GM12864 (cell line): ENCODE results near the gene RNF152.

Experiments used
- DNase-seq: peaks from one replicate; pipeline ENCODE4 v3.0.0-alpha.2; 2011; ENCODE audit warnings: low read depth
- H3K4me3 ChIP-seq: 2 replicates; pipeline ENCODE4 v1.5.1; 2011; ENCODE audit warnings: mild to moderate bottlenecking, low read depth, low read length, control low read depth
- TF ChIP-seq, protein P1 (sequence below): IDR thresholded peaks from 2 replicates; pipeline ENCODE4 v1.5.1; 2011; ENCODE audit warnings: low read depth, mild to moderate bottlenecking, moderate library complexity, low read length, control low read depth, inconsistent platforms; ENCODE audit errors: missing control alignments

The RNF152 gene, protein sequence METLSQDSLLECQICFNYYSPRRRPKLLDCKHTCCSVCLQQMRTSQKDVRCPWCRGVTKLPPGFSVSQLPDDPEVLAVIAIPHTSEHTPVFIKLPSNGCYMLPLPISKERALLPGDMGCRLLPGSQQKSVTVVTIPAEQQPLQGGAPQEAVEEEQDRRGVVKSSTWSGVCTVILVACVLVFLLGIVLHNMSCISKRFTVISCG

DNA sequence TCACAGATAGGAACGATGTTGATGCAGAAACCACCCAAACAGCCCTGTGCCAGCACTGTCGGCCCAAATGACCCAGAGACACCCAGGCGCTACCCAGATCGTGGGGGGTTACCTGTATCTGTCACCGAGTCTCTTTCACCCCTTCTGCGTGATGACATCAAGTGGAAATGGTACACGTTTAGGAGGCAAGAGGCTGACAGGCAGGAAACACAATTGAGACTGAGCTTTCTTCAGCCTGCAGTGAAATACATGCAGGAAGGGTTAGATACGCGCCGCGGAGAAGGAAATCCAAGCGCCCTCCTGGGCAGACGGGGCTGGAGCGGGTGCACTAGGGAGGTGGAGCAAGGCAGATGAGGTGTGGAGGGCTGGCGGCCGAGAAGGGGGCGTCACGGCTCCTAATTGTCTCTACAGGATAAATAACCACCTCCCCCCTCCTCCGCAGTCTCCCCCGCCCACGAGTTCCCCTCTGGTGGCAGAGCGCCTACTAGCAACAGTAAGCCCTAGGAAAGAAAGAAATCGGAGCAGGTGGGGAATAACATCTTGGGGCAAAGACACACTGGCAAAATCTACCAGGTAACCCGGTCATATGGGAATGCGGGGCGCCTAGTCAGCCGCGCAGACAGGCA lies at the start of gene RNF152:
Gene RNF152 (minus strand): TSS at position 325 of the 626 bp plus-strand sequence. CDS start 76,544 bp downstream, outside the sequence.
- peak within 1 kb of the TSS; percentile 53 for H3K4me3 ChIP-seq
- TF ChIP-seq, protein P1, sequence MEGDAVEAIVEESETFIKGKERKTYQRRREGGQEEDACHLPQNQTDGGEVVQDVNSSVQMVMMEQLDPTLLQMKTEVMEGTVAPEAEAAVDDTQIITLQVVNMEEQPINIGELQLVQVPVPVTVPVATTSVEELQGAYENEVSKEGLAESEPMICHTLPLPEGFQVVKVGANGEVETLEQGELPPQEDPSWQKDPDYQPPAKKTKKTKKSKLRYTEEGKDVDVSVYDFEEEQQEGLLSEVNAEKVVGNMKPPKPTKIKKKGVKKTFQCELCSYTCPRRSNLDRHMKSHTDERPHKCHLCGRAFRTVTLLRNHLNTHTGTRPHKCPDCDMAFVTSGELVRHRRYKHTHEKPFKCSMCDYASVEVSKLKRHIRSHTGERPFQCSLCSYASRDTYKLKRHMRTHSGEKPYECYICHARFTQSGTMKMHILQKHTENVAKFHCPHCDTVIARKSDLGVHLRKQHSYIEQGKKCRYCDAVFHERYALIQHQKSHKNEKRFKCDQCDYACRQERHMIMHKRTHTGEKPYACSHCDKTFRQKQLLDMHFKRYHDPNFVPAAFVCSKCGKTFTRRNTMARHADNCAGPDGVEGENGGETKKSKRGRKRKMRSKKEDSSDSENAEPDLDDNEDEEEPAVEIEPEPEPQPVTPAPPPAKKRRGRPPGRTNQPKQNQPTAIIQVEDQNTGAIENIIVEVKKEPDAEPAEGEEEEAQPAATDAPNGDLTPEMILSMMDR: no peak
- DNase-seq: no peak

DNA sequence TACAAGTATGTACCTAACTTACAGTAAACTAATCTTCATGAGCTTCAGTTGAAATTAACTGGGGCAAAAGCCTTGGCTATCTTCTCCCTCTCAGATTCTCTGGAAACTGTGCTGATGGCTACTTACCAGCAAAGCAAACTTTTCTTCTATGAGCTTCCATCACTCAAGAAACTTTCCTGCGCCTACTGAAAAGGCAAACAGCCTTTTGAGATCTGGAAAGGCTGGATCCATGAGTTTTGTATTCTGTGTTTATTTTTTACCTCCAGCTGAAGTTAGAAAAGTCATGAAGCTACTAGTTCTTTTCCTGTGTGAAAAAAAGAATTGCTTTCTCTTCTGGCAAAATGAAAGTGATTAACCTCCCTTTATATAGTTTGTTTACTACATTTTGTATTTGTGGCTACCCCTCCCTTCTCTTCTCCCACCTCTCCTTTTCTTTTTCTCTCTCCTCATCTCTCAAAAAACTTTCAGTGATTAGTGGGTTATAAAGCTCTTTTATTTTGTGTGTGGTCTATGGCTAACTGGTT lies 49.2 kb upstream of the RNF152 start:
- H3K4me3 ChIP-seq: no peak overlapping the region
- TF ChIP-seq, protein P1: no peak
- no peak for DNase-seq

DNA sequence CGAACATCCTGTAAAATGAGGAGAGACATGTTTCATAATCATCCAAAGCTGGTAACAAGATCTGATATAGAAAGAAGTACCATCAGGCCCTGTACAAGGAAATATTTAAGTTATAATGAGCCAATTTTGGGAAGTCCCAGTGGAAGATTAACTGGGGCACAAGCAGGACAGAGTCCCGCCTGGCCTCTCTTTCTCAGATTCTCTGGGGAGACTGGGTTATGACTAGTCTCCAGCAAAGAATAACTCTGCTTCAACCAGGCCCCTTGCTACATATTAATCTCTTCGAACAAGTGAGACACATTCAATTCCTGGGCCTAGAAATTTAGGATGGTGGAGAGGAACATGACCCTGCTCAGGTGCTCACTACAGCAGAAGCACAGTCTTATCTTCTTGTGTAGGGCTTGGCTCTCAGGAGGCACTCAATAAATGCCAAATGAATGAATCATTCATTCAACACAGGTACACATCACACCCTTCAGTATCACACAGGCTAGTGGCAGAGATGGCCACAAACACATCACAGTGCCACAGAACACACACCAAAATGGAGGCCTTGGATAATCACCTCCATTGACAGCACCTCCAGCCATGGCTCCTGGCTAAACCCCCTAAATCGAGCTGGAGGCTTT lies 46.4 kb upstream of the RNF152 start:
- TF ChIP-seq, protein P1: no peak
- no peak for DNase-seq
- no peak overlapping the region for H3K4me3 ChIP-seq

DNA sequence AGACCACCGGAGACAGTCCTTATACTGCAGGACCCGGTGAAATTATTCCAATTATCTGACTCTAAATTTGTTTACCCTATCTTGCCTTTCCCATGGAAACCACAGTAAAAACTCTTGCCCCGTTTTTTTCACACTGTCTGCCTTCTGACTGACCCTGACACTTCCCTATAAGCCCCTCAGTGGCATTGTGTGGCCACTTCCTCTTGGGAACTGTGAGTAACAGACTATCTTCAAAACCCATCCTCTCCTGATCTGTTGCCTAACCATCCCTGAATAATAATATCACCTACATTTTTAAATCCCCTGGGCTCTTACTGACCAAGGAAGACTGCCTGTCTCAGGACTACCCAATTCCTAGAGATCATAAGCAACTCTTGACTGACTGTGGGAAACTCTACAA lies 42.6 kb upstream of the RNF152 start:
- H3K4me3 ChIP-seq: no peak overlapping the region
- TF ChIP-seq, protein P1: no peak
- no peak for DNase-seq

DNA sequence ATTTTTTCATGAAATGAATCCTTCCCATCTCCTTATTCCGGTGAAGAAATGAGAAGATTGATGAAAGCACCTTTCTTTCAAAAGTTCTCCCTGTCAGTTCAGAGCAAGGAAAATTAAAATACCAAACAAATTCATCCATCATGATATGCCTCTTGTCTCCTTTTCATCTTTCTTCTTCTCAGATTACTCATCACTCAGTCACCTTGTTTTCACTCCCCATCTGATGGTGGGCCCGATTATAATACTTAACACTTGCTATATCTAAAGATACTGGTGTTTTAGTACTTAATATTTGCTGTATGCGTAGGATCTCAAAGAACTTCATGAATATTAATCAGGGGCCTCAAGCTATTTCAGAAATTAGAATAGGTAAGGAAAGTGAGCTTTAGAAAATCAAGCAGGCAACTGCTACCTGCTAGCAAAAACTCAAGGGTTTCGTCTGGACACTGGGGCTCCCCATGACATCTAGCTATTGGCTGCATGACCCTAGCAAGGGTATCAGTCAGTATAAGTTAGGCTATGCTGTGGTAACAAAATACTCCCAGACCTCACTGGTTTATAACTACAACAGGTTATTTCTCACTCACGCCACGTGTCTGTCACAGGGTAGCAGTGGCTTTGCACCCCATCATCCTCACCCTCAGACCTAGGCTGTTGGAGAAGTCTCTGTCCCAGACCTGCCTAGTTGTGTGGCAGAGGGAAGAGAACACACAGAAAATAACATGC lies 39.0 kb upstream of the RNF152 start:
- TF ChIP-seq, protein P1: no peak
- no peak overlapping the region for H3K4me3 ChIP-seq
- no peak for DNase-seq

DNA sequence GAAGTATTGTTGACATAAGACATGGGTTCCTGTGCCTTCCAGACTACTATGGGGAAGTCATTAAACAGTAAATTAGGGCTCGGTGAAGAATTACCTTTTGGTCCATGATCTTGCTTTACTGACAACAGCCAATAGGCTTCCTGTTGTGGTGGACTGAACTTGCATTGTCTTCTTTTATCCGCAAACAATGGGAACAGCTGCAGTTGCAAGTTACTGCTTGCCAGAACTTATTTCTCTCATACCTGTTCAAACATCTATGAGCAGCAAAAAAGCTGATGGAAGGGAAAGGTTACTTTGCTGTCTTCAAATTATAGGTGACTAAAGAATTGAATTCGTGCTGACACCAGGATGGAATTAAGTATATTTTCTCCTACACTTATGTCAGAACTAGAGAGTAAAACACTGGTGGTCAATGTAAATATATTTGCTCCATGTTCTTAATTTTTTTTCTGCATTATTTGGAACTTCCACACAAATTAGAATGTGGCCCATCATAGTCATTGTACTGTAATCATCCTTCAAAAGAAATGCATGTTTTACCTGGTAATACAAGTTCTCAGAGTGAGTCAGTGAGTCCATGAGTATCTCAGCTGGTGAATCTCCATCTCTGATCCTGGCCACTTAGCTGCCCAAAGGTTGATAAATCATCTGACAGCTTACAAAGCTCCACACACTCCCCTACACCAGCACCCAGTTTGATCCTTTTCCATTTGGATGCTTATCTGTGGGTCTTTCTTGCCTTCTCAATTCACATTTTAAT lies 37.3 kb upstream of the RNF152 start:
- H3K4me3 ChIP-seq: no peak overlapping the region
- DNase-seq: no peak
- TF ChIP-seq, protein P1: no peak
